ENCODE measurements around the gene ACP2. TPM values are rescaled to one million over a fixed set of nuclear protein-coding genes. Genes with fewer than 3 reads are reported as not detected.

The ACP2 gene
- total RNA-seq, 1 donor from 2014 or later = 38.2 TPM

GRCh38 chr11:47269002-47269828, 20.6 kb upstream of the ACP2 start:
- peak; percentile 96 for DNase-seq (ENCODE audit: low spot score)

- DNase-seq (ENCODE audit: low spot score) = no peak
These were observed 19.9 kb upstream of the ACP2 start for GRCh38 chr11:47268448-47269001.

- no peak for DNase-seq (ENCODE audit: low spot score)
These were observed 19.3 kb upstream of the ACP2 start for GRCh38 chr11:47267876-47268275.

GRCh38 chr11:47264521-47264920, 15.9 kb upstream of the ACP2 start:
- DNase-seq (ENCODE audit: low spot score) = no peak

GRCh38 chr11:47264119-47264518, 15.5 kb upstream of the ACP2 start:
- no peak for DNase-seq (ENCODE audit: low spot score)

- no peak for DNase-seq (ENCODE audit: low spot score)
These were observed 12.7 kb upstream of the ACP2 start for GRCh38 chr11:47261291-47261800.

- no peak for DNase-seq (ENCODE audit: low spot score)
These were observed 11.8 kb upstream of the ACP2 start for GRCh38 chr11:47260366-47260765.

GRCh38 chr11:47259232-47259977, 10.8 kb upstream of the ACP2 start:
- no peak for DNase-seq (ENCODE audit: low spot score)

- DNase-seq (ENCODE audit: low spot score) = no peak
These were observed 9.8 kb upstream of the ACP2 start for GRCh38 chr11:47258317-47258902.

- peak; percentile 94 for DNase-seq (ENCODE audit: low spot score)
These were observed 9.1 kb upstream of the ACP2 start, which contains the start of gene NR1H3 for GRCh38 chr11:47257517-47258316. TSS of gene NR1H3 (plus strand) at chr11:47257996. CDS start at chr11:47259217, 1,221 bp downstream.

- DNase-seq (ENCODE audit: low spot score) = no peak
These were observed 8.5 kb upstream of the ACP2 start for GRCh38 chr11:47257177-47257516.

GRCh38 chr11:47256374-47256773, 7.8 kb upstream of the ACP2 start:
- no peak for DNase-seq (ENCODE audit: low spot score)

- no peak for DNase-seq (ENCODE audit: low spot score)
These were observed 5.8 kb upstream of the ACP2 start for GRCh38 chr11:47254386-47254785.

- DNase-seq (ENCODE audit: low spot score) = no peak
These were observed 5.0 kb upstream of the ACP2 start for GRCh38 chr11:47253660-47254059.

GRCh38 chr11:47251751-47252150, 3.1 kb upstream of the ACP2 start:
- no peak for DNase-seq (ENCODE audit: low spot score)

GRCh38 chr11:47249378-47249715, 733 bp upstream of the ACP2 start:
- DNase-seq (ENCODE audit: low spot score) = no peak

- no peak for DNase-seq (ENCODE audit: low spot score)
These were observed 330 bp downstream of the ACP2 start for GRCh38 chr11:47248304-47248663.

GRCh38 chr11:47247502-47247901, 1.1 kb downstream of the ACP2 start:
- no peak for DNase-seq (ENCODE audit: low spot score)

- DNase-seq (ENCODE audit: low spot score) = no peak
These were observed 2.8 kb downstream of the ACP2 start for GRCh38 chr11:47245611-47246357.

Measured in mesenteric fat pad (tissue), 1 donor.